ENCODE measurements around the gene RPS21. TPM values are rescaled to one million over a fixed set of nuclear protein-coding genes. Genes with fewer than 3 reads are reported as not detected.

RPS21 gene
- total and polyA plus RNA-seq, 2 of the 13 experiments (the other 11 are each of a cell fraction or from before 2014, with no cell fraction given): 2,647 to 11,063 TPM

DNA sequence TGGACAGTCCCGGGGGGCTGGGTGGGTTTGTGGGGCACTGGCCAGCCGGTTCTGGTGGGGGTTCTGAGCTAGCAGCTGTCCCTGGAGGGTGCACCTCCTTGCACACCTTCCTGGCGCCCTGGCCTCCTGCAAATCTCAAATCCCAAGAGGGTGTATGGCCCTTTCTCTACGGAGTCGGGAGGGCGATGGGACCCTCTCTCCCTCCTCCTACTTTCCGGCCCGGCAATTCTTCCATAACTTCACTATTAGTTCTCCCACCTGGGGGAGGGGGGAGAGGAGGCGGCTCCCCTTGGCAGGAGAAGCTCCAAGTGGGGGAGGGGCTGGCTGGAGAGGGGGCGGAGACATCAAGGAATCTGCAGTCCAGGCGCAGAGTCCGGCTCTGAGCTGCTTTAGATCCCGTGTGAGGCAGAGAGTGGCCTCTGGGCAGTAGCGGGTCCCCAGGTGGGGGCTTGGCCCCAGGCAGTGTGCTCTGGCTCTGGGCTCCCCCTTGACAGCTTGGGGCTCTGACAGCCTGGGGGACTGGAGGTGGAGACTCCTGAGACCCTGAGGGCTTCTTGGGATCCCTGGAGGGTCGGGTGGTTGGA is 18.4 kb upstream of the RPS21 start (continued):
- TF ChIP-seq, protein P1, sequence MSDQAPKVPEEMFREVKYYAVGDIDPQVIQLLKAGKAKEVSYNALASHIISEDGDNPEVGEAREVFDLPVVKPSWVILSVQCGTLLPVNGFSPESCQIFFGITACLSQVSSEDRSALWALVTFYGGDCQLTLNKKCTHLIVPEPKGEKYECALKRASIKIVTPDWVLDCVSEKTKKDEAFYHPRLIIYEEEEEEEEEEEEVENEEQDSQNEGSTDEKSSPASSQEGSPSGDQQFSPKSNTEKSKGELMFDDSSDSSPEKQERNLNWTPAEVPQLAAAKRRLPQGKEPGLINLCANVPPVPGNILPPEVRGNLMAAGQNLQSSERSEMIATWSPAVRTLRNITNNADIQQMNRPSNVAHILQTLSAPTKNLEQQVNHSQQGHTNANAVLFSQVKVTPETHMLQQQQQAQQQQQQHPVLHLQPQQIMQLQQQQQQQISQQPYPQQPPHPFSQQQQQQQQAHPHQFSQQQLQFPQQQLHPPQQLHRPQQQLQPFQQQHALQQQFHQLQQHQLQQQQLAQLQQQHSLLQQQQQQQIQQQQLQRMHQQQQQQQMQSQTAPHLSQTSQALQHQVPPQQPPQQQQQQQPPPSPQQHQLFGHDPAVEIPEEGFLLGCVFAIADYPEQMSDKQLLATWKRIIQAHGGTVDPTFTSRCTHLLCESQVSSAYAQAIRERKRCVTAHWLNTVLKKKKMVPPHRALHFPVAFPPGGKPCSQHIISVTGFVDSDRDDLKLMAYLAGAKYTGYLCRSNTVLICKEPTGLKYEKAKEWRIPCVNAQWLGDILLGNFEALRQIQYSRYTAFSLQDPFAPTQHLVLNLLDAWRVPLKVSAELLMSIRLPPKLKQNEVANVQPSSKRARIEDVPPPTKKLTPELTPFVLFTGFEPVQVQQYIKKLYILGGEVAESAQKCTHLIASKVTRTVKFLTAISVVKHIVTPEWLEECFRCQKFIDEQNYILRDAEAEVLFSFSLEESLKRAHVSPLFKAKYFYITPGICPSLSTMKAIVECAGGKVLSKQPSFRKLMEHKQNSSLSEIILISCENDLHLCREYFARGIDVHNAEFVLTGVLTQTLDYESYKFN (CRISPR knock-in tag; conservative IDR thresholded peaks at IDR 0.05): peak; percentile 92
- no peak for TF ChIP-seq SMARCC2 (IDR thresholded peaks at IDR 0.05)
- TF ChIP-seq CEBPG (CRISPR knock-in tag; IDR thresholded peaks at IDR 0.05): no peak; the same call in 1 of the 2 replicates
- TF ChIP-seq, protein P2, sequence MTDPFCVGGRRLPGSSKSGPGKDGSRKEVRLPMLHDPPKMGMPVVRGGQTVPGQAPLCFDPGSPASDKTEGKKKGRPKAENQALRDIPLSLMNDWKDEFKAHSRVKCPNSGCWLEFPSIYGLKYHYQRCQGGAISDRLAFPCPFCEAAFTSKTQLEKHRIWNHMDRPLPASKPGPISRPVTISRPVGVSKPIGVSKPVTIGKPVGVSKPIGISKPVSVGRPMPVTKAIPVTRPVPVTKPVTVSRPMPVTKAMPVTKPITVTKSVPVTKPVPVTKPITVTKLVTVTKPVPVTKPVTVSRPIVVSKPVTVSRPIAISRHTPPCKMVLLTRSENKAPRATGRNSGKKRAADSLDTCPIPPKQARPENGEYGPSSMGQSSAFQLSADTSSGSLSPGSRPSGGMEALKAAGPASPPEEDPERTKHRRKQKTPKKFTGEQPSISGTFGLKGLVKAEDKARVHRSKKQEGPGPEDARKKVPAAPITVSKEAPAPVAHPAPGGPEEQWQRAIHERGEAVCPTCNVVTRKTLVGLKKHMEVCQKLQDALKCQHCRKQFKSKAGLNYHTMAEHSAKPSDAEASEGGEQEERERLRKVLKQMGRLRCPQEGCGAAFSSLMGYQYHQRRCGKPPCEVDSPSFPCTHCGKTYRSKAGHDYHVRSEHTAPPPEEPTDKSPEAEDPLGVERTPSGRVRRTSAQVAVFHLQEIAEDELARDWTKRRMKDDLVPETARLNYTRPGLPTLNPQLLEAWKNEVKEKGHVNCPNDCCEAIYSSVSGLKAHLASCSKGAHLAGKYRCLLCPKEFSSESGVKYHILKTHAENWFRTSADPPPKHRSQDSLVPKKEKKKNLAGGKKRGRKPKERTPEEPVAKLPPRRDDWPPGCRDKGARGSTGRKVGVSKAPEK (CRISPR knock-in tag; IDR thresholded peaks at IDR 0.05; ENCODE audit: borderline replicate concordance): no peak
- TF ChIP-seq SETDB1 (CRISPR knock-in tag; IDR thresholded peaks at IDR 0.05; ENCODE audit: borderline replicate concordance): no peak
- TF ChIP-seq, protein P3, sequence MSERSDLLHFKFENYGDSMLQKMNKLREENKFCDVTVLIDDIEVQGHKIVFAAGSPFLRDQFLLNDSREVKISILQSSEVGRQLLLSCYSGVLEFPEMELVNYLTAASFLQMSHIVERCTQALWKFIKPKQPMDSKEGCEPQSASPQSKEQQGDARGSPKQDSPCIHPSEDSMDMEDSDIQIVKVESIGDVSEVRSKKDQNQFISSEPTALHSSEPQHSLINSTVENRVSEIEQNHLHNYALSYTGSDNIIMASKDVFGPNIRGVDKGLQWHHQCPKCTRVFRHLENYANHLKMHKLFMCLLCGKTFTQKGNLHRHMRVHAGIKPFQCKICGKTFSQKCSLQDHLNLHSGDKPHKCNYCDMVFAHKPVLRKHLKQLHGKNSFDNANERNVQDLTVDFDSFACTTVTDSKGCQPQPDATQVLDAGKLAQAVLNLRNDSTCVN (CRISPR knock-in tag; IDR thresholded peaks at IDR 0.05; ENCODE audit: borderline replicate concordance): no peak
- TF ChIP-seq SYNCRIP (IDR thresholded peaks at IDR 0.05; ENCODE audit: insufficient read depth, low read depth, low read length): no peak
- TF ChIP-seq, protein P4, sequence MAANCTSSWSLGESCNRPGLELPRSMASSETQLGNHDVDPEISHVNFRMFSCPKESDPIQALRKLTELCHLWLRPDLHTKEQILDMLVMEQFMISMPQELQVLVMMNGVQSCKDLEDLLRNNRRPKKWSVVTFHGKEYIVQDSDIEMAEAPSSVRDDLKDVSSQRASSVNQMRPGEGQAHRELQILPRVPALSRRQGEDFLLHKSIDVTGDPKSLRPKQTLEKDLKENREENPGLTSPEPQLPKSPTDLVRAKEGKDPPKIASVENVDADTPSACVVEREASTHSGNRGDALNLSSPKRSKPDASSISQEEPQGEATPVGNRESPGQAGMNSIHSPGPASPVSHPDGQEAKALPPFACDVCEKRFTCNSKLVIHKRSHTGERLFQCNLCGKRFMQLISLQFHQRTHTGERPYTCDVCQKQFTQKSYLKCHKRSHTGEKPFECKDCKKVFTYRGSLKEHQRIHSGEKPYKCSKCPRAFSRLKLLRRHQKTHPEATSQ (CRISPR knock-in tag; IDR thresholded peaks at IDR 0.05; ENCODE audit: borderline replicate concordance): no peak
- TF ChIP-seq NKX3-1 (CRISPR knock-in tag; IDR thresholded peaks at IDR 0.05): no peak
- TF ChIP-seq, protein P5, sequence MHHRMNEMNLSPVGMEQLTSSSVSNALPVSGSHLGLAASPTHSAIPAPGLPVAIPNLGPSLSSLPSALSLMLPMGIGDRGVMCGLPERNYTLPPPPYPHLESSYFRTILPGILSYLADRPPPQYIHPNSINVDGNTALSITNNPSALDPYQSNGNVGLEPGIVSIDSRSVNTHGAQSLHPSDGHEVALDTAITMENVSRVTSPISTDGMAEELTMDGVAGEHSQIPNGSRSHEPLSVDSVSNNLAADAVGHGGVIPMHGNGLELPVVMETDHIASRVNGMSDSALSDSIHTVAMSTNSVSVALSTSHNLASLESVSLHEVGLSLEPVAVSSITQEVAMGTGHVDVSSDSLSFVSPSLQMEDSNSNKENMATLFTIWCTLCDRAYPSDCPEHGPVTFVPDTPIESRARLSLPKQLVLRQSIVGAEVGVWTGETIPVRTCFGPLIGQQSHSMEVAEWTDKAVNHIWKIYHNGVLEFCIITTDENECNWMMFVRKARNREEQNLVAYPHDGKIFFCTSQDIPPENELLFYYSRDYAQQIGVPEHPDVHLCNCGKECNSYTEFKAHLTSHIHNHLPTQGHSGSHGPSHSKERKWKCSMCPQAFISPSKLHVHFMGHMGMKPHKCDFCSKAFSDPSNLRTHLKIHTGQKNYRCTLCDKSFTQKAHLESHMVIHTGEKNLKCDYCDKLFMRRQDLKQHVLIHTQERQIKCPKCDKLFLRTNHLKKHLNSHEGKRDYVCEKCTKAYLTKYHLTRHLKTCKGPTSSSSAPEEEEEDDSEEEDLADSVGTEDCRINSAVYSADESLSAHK (CRISPR knock-in tag; IDR thresholded peaks at IDR 0.05; ENCODE audit: borderline replicate concordance): no peak
- TF ChIP-seq GATAD2A (CRISPR knock-in tag; IDR thresholded peaks at IDR 0.05): 0 out of 2 replicates have a peak, but pooled peaks have one; percentile 50
- no peak for TF ChIP-seq SOX13 (IDR thresholded peaks at IDR 0.05)
- peak in 1 of 2 experiments; percentile 12; a peak in 1 of 4 replicates for TF ChIP-seq SOX13 (CRISPR knock-in tag; conservative IDR thresholded peaks at IDR 0.05 in 1 of 2, IDR thresholded peaks at IDR 0.05 in 1 of 2)
- 0 out of 2 replicates have a peak, but pooled peaks have one; percentile 46 for TF ChIP-seq SNAI1 (CRISPR knock-in tag; IDR thresholded peaks at IDR 0.05; ENCODE audit: borderline replicate concordance)
- no peak for TF ChIP-seq CHCHD3 (CRISPR knock-in tag; IDR thresholded peaks at IDR 0.05)
- TF ChIP-seq NFKBIZ (CRISPR knock-in tag; IDR thresholded peaks at IDR 0.05): peak; percentile 20; the same call in 1 of the 2 replicates

Measured in HepG2 (cell line).